Trophoblast cell (in vitro differentiated cells and primary cell): ENCODE results near the gene NAT14.

Experiments used
- DNase-seq, 2 donors: peaks; one replicate each; pipeline ENCODE4 v3.0.0-alpha.2; 2016
- H2AFZ ChIP-seq: 2 replicates; pipeline ENCODE4 v1.6.1; 2013; ENCODE audit warnings: low read length, moderate library complexity, mild to moderate bottlenecking; ENCODE audit not compliant: insufficient read depth, poor library complexity
- H2AK5ac ChIP-seq: 2 replicates; pipeline ENCODE4 v1.6.1; 2013; ENCODE audit warnings: mild to moderate bottlenecking, low read length
- H2BK120ac ChIP-seq: 2 replicates; pipeline ENCODE4 v1.6.1; 2013; ENCODE audit warnings: low read length, mild to moderate bottlenecking, moderate library complexity; ENCODE audit not compliant: insufficient read depth, poor library complexity
- H2BK12ac ChIP-seq: 2 replicates; pipeline ENCODE4 v1.6.1; 2013; ENCODE audit warnings: mild to moderate bottlenecking, low read length, moderate library complexity
- H2BK5ac ChIP-seq: 2 replicates; pipeline ENCODE4 v1.6.1; 2013; ENCODE audit warnings: low read length, low read depth, moderate library complexity, mild to moderate bottlenecking; ENCODE audit not compliant: poor library complexity
- H3K14ac ChIP-seq: 2 replicates; pipeline ENCODE4 v1.6.1; 2013; ENCODE audit warnings: mild to moderate bottlenecking, low read length
- H3K18ac ChIP-seq: 2 replicates; pipeline ENCODE4 v1.6.1; 2013; ENCODE audit warnings: mild to moderate bottlenecking, low read length
- H3K23ac ChIP-seq: 2 replicates; pipeline ENCODE4 v1.6.1; 2013; ENCODE audit warnings: low read length
- H3K27ac ChIP-seq: 2 replicates; pipeline ENCODE4 v1.5.1; 2013; ENCODE audit warnings: low read depth, mild to moderate bottlenecking, inconsistent platforms, low read length, moderate library complexity
- H3K27me3 ChIP-seq: 2 replicates; pipeline ENCODE4 v1.6.1; 2013; ENCODE audit warnings: inconsistent platforms, mild to moderate bottlenecking, low read length, moderate library complexity; ENCODE audit not compliant: insufficient read depth
- H3K36me3 ChIP-seq, 2 experiments: 1 replicate in 1 of 2; 2 replicates in 1 of 2; pipeline ENCODE4 v1.6.1; 2013; ENCODE audit warnings: low read length in 2 of 2, mild to moderate bottlenecking in 2 of 2, moderate library complexity in 1 of 2; ENCODE audit not compliant: insufficient read depth in 2 of 2, control insufficient read depth in 1 of 2
- H3K4ac ChIP-seq: 2 replicates; pipeline ENCODE4 v1.6.1; 2013; ENCODE audit warnings: low read depth, mild to moderate bottlenecking, low read length, moderate library complexity
- H3K4me1 ChIP-seq, 2 experiments: 1 replicate in 1 of 2; 2 replicates in 1 of 2; pipeline ENCODE4 v1.6.1; 2013; ENCODE audit warnings: low read length in 2 of 2, mild to moderate bottlenecking in 2 of 2, moderate library complexity in 1 of 2; ENCODE audit not compliant: insufficient read depth in 2 of 2, control insufficient read depth in 1 of 2
- H3K4me2 ChIP-seq: 2 replicates; pipeline ENCODE4 v1.6.1; 2013; ENCODE audit warnings: inconsistent platforms, mild to moderate bottlenecking, low read length, moderate library complexity
- H3K4me3 ChIP-seq: 2 replicates; pipeline ENCODE4 v1.5.1; 2013; ENCODE audit warnings: mild to moderate bottlenecking, low read depth, low read length, inconsistent platforms
- H3K79me1 ChIP-seq: one replicate; pipeline ENCODE4 v1.6.1; 2013; ENCODE audit warnings: low read length
- H3K79me2 ChIP-seq: 2 replicates; pipeline ENCODE4 v1.6.1; 2013; ENCODE audit warnings: low read length, mild to moderate bottlenecking; ENCODE audit not compliant: control insufficient read depth, insufficient read depth, poor library complexity
- H3K9ac ChIP-seq: 2 replicates; pipeline ENCODE4 v1.6.1; 2013; ENCODE audit warnings: mild to moderate bottlenecking, low read length
- H3K9me3 ChIP-seq: 2 replicates; pipeline ENCODE4 v1.6.1; 2013; ENCODE audit warnings: low read depth, mild to moderate bottlenecking, control low read depth, inconsistent platforms, low read length; ENCODE audit not compliant: insufficient read depth
- H4K12ac ChIP-seq: 2 replicates; pipeline ENCODE4 v1.6.1; 2013; ENCODE audit warnings: low read depth, mild to moderate bottlenecking, low read length, moderate library complexity
- H4K8ac ChIP-seq: 2 replicates; pipeline ENCODE4 v1.6.1; 2013; ENCODE audit warnings: low read depth, mild to moderate bottlenecking, low read length, moderate library complexity
- H4K91ac ChIP-seq: one replicate; pipeline ENCODE4 v1.6.1; 2013; ENCODE audit warnings: low read depth, mild to moderate bottlenecking, low read length, moderate library complexity
- WGBS: extraction: QIAGEN DNeasy Blood & Tissue Kit; methylation state at CpG from one replicate; pipeline ENCODE4 v1.1.7; 2013; ENCODE audit warnings: missing lambda C conversion rate; ENCODE audit not compliant: insufficient read length, insufficient coverage; ENCODE audit errors: extremely low coverage; 5-methylcytosine and 5-hydroxymethylcytosine counted together

NAT14 gene

DNA sequence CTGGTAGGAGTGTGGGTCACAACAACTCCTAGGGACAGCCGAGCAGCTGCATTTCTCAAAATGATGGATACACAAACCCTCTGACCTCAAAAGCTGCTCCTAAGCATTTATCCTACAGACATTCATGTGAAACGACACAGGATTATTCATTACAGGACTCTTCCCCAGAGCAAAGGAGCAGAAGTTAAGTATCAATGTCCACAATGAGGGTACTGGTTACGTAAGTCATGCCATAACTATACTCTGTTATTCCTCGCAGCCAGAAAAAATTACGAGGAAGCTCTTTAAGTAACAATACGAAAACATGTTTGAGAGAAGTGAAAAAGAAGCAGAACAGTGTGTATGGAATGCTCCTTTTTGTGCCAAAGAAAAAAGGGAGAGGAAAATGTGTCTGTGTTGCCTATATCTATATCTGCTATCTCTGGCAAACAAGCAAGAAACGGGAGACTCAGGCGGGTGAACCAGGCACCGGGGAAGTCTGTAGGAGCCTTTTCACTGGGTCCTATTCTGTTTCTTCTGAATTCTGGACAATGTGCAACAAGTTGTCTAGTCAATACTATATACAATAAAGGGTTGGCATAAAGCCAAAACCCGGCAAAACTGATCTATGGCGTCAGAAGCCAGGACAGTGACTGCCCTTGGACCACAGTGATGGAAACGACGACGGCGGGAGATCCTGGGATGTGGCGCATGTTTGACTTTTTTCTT is 24.9 kb upstream of the NAT14 start:
- no peak overlapping the region for H4K8ac ChIP-seq

DNA sequence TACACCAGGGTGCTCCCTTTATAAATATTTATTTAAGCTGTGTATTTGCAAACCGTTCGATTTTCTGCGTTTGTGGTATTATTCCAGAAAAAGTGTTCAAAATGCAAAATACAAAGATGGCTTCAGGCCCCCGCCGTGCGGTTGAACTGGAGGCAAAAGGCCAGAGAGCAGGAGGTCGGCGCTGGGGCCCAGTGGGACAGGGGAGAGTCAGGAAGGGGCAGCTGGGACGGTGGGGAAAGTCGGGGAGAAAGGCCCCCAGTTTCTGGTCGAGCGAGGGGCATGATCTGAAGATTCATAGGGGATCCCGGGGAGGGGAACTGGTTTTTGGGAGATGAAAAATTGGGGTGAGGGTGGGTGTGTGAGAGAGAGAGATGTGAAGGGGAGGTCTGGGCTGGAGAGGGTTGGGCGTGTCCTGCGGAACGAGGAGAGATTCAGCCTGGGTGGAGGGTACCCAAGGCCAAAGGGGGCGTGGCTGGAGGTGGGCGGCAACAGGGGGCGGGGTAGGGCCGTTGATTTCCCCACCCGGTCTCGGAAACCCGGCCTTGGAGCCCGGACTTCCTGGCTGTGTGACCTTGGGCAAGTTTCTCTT is 24.2 kb upstream of the NAT14 start:
- peak overlapping the region; percentile 86 for H3K14ac ChIP-seq
- no peaks in the 10 kb centered on the region for H3K27me3 ChIP-seq
- H2AK5ac ChIP-seq: no peak overlapping the region
- H3K79me2 ChIP-seq: peaks cover 3% of the 10 kb centered on the region
- H3K4me3 ChIP-seq: no peak overlapping the region
- no peak overlapping the region for H3K27ac ChIP-seq
- DNase-seq: peak; percentile 26 to 62
- no CpG with 5 or more reads among the region's 24 CpGs for WGBS
- peak overlapping the region; percentile 41 for H2AFZ ChIP-seq
- H3K23ac ChIP-seq: no peak overlapping the region
- H3K36me3 ChIP-seq: peaks cover 0 to 3% of the 10 kb centered on the region in 2 experiments
- H3K9me3 ChIP-seq: no peaks in the 10 kb centered on the region
- H2BK5ac ChIP-seq: no peak overlapping the region
- H3K4me1 ChIP-seq: peaks cover 7 to 12% of the 10 kb centered on the region in 2 experiments
- peak overlapping the region; percentile 9 for H3K18ac ChIP-seq
- H4K91ac ChIP-seq: peak overlapping the region; percentile 56
- H3K79me1 ChIP-seq: peaks cover 6% of the 10 kb centered on the region
- no peak overlapping the region for H2BK120ac ChIP-seq
- peak overlapping the region; percentile 72 for H4K8ac ChIP-seq
- H3K9ac ChIP-seq: peak overlapping the region; percentile 64
- no peak overlapping the region for H3K4ac ChIP-seq
- H4K12ac ChIP-seq: no peak overlapping the region
- H2BK12ac ChIP-seq: no peak overlapping the region
- H3K4me2 ChIP-seq: peak overlapping the region; percentile 90

More for the DNA sequence above, 24.9 kb upstream of the NAT14 start:
- no peak overlapping the region for H2BK5ac ChIP-seq
- H2BK120ac ChIP-seq: no peak overlapping the region
- H3K9me3 ChIP-seq: no peaks in the 10 kb centered on the region
- H3K79me1 ChIP-seq: peaks cover 6% of the 10 kb centered on the region
- no peak overlapping the region for H3K23ac ChIP-seq
- DNase-seq: peak in 1 of 2 donors; percentile 56
- no peak overlapping the region for H3K4me2 ChIP-seq
- H2AK5ac ChIP-seq: no peak overlapping the region
- no peak overlapping the region for H2BK12ac ChIP-seq
- H2AFZ ChIP-seq: no peak overlapping the region
- no peak overlapping the region for H3K9ac ChIP-seq
- no peak overlapping the region for H3K27ac ChIP-seq
- peaks cover 0 to 5% of the 10 kb centered on the region in 2 experiments for H3K36me3 ChIP-seq
- no peak overlapping the region for H3K4me3 ChIP-seq
- no peak overlapping the region for H3K4ac ChIP-seq
- H3K4me1 ChIP-seq: peaks cover 7 to 12% of the 10 kb centered on the region in 2 experiments
- no CpG with 5 or more reads among the region's 16 CpGs for WGBS
- H3K27me3 ChIP-seq: no peaks in the 10 kb centered on the region
- no peak overlapping the region for H3K18ac ChIP-seq
- H3K14ac ChIP-seq: no peak overlapping the region
- peaks cover 3% of the 10 kb centered on the region for H3K79me2 ChIP-seq
- no peak overlapping the region for H4K12ac ChIP-seq
- H4K91ac ChIP-seq: no peak overlapping the region

DNA sequence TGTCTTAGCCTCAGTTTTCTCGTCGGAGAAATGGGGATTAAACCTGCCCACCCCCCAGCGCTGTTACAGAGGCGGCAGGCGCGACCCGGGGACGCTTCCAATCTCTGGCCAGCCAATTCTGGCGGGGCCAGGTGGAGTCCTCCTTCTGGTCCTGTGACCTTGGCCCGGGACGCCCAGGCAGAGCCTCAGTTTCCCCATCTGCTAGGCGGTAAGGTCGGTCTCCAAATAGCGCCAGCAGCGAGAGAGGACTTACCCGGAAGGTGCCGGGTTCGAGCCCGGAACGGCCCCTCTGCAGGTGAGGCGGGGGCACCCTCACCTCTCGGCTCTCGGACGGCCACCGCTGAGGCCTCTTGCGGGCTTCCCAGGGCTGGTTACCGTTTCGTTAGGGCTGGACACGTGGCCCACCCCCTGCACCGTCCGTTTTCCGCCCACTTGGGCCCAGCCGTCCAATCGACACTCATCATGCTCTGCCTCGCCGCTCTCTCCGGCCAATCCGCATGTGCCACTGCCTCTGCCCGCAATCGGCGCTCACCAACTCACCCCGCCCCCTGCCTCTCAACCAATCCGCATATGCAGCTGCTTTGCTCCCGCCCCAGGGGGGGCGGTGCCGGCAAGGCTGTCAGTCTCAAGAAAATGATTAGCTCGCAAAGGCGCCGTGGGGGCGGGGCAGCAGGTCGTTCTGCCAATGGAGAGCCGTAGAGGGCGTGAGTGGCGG is 23.6 kb upstream of the NAT14 start, which contains the start of gene ISOC2:
Gene ISOC2, minus strand, starts transcription at position 384 of the 715 bp plus-strand sequence. CDS start 5,156 bp downstream, outside the sequence.
- Histone ChIP-seq H3K27ac (no peak within 1 kb of the TSS), H3K79me1 (peaks cover 6% of the 10 kb centered on the region), H2AK5ac (peak within 1 kb of the TSS; percentile 8), H3K36me3 (no peaks in the 10 kb centered on the region), H3K9ac (peak within 1 kb of the TSS; percentile 64), H2BK120ac (peak within 1 kb of the TSS; percentile 27), H4K8ac (peak within 1 kb of the TSS; percentile 87), H2BK5ac (no peak within 1 kb of the TSS), H3K9me3 (no peaks in the 10 kb centered on the region), H3K4ac (peak within 1 kb of the TSS; percentile 1), H3K23ac (no peak within 1 kb of the TSS), H3K4me3 (peak within 1 kb of the TSS; percentile 80), H4K12ac (peak within 1 kb of the TSS; percentile 61), H3K79me2 (peaks cover 3% of the 10 kb centered on the region), H4K91ac (peak within 1 kb of the TSS; percentile 77), H2BK12ac (no peak within 1 kb of the TSS), H3K4me2 (peak within 1 kb of the TSS; percentile 90), H3K14ac (peak within 1 kb of the TSS; percentile 86), H3K4me1 (peaks cover 7 to 12% of the 10 kb centered on the region in 2 experiments), H3K27me3 (no peaks in the 10 kb centered on the region), H2AFZ (peak within 1 kb of the TSS; percentile 72), H3K18ac (peak within 1 kb of the TSS; percentile 9)
- WGBS: no CpG with 5 or more reads among the region's 54 CpGs
- peak; percentile 100 for DNase-seq

DNA sequence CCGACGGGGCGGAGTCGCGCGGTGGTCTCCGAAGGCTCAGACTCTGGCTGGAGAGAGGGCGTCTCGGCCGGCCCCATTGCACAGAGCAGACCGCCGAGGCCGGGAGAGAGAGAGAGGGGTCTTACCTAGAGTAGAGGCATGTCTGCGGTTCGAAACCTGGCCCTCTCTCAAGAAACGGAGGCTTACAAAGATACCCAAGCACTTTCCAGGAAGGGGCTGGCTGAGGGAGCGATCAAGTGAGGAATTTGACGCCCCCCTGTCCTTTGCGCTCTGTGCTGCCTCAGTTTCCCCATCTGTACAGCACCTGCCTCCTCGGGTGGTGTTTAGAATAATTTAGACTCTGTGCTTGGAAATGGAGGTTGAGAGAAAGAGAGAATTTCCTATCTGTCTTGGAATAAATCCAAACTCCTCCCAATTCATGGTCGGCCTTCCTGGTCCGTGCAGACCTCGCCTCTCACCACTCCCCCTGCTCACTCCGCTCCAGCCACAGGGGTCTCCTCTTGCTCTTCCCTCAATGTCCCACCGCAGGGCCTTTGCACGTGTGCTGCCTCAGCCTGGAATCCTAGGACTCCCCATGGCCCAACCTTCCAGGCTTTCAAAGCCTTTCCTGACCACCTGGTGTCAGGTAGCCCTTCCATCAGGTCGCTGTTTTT is 22.9 kb upstream of the NAT14 start:
- Histone ChIP-seq H4K12ac (peak overlapping the region; percentile 61), H2BK12ac (no peak overlapping the region), H3K79me2 (peaks cover 3% of the 10 kb centered on the region), H3K36me3 (no peaks in the 10 kb centered on the region), H3K79me1 (peaks cover 6% of the 10 kb centered on the region), H3K18ac (no peak overlapping the region), H3K27me3 (no peaks in the 10 kb centered on the region), H3K9ac (peak overlapping the region; percentile 45), H3K4me2 (peak overlapping the region; percentile 74), H2BK5ac (no peak overlapping the region), H4K8ac (peak overlapping the region; percentile 87), H3K4me3 (no peak overlapping the region), H3K27ac (no peak overlapping the region), H3K4ac (no peak overlapping the region), H4K91ac (peak overlapping the region; percentile 77), H3K9me3 (no peaks in the 10 kb centered on the region), H3K14ac (peak overlapping the region; percentile 36), H3K23ac (no peak overlapping the region), H2BK120ac (no peak overlapping the region), H2AK5ac (no peak overlapping the region), H2AFZ (peak overlapping the region; percentile 72), H3K4me1 (peaks cover 7 to 12% of the 10 kb centered on the region in 2 experiments)
- peak in 1 of 2 donors; percentile 25 for DNase-seq
- no CpG with 5 or more reads among the region's 27 CpGs for WGBS
